HL-60 (cell line): Measurements from ENCODE around the gene CRTC3.

Experiments used
- POLR2AphosphoS5 ChIP-seq: IDR thresholded peaks from 2 replicates; pipeline ENCODE4 v1.6.1; 2012; ENCODE audit warnings: low read depth
- SPI1 ChIP-seq: IDR thresholded peaks from 2 replicates; pipeline ENCODE4 v1.6.1; 2012; ENCODE audit warnings: low read depth, mild to moderate bottlenecking, borderline replicate concordance
- TF ChIP-seq, protein P1 (sequence below): IDR thresholded peaks from one replicate; pipeline ENCODE4 v1.5.1; 2011; ENCODE audit warnings: low read length, control low read depth, inconsistent platforms; ENCODE audit not compliant: insufficient read depth
- TF ChIP-seq, protein P2 (sequence below): IDR thresholded peaks from 2 replicates; pipeline ENCODE4 v1.6.1; 2012; ENCODE audit warnings: low read depth; ENCODE audit not compliant: insufficient replicate concordance

DNA sequence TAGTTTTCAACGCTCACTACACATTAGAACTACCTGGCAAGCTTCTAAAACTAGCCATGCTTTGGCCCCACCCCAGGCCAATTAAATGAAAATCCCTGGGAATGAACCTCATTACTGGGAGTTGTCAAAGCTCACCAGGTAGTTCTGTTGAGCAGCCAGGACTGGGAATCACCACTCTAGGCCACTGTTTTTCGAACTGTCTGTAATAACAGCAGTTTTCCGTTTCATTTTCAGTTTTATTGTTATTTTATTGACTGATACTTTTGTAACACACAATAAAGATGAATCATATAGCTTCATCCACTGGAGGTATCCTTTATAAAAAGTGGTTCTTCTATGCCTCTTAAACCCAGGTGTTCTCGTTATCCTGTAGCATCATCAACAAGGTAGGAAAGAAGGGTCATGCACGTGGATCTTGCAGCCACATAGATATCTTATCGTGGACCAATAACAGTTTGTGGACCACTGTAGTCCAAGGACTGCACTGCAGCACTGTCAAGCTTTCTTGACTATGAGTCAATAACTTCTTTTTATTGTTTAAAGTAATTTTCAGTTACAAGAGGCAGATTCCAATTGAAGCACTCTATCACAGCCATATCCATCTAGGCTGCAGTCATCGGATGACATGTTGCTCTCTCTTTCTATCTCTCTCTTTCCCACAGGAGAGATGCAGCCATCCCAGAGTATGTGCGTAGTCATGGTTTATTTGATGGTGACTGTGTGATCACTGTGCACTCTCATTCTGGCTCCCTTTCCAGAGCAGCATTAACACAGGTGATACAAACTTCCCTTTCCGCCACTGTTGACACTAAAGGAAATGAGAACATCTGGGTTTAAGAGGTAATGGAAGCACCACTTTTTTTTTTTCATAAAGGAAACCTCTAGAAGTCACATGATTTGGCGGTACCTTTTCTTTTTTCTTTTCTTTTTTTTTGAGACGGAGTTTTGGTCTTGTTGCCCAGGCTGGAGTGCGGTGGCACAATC lies 148.4 kb downstream of the CRTC3 start:
- TF ChIP-seq, protein P1, sequence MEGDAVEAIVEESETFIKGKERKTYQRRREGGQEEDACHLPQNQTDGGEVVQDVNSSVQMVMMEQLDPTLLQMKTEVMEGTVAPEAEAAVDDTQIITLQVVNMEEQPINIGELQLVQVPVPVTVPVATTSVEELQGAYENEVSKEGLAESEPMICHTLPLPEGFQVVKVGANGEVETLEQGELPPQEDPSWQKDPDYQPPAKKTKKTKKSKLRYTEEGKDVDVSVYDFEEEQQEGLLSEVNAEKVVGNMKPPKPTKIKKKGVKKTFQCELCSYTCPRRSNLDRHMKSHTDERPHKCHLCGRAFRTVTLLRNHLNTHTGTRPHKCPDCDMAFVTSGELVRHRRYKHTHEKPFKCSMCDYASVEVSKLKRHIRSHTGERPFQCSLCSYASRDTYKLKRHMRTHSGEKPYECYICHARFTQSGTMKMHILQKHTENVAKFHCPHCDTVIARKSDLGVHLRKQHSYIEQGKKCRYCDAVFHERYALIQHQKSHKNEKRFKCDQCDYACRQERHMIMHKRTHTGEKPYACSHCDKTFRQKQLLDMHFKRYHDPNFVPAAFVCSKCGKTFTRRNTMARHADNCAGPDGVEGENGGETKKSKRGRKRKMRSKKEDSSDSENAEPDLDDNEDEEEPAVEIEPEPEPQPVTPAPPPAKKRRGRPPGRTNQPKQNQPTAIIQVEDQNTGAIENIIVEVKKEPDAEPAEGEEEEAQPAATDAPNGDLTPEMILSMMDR = no peak
- TF ChIP-seq, protein P2, sequence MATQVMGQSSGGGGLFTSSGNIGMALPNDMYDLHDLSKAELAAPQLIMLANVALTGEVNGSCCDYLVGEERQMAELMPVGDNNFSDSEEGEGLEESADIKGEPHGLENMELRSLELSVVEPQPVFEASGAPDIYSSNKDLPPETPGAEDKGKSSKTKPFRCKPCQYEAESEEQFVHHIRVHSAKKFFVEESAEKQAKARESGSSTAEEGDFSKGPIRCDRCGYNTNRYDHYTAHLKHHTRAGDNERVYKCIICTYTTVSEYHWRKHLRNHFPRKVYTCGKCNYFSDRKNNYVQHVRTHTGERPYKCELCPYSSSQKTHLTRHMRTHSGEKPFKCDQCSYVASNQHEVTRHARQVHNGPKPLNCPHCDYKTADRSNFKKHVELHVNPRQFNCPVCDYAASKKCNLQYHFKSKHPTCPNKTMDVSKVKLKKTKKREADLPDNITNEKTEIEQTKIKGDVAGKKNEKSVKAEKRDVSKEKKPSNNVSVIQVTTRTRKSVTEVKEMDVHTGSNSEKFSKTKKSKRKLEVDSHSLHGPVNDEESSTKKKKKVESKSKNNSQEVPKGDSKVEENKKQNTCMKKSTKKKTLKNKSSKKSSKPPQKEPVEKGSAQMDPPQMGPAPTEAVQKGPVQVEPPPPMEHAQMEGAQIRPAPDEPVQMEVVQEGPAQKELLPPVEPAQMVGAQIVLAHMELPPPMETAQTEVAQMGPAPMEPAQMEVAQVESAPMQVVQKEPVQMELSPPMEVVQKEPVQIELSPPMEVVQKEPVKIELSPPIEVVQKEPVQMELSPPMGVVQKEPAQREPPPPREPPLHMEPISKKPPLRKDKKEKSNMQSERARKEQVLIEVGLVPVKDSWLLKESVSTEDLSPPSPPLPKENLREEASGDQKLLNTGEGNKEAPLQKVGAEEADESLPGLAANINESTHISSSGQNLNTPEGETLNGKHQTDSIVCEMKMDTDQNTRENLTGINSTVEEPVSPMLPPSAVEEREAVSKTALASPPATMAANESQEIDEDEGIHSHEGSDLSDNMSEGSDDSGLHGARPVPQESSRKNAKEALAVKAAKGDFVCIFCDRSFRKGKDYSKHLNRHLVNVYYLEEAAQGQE = no peak
- TF ChIP-seq SPI1 (no peak), POLR2AphosphoS5 (no peak)
